ENCODE measurements around the gene DDHD1.
"Not testable (repeated sequence)": the region's sequence is repeated elsewhere in the genome, so short reads cannot be mapped to it uniquely, and the experiment has no call there.

Gene DDHD1

GRCh38 chr14:53151523-53152183 lies 1.5 kb downstream of the DDHD1 start:
- DNase-seq = peak; percentile 53

DNA sequence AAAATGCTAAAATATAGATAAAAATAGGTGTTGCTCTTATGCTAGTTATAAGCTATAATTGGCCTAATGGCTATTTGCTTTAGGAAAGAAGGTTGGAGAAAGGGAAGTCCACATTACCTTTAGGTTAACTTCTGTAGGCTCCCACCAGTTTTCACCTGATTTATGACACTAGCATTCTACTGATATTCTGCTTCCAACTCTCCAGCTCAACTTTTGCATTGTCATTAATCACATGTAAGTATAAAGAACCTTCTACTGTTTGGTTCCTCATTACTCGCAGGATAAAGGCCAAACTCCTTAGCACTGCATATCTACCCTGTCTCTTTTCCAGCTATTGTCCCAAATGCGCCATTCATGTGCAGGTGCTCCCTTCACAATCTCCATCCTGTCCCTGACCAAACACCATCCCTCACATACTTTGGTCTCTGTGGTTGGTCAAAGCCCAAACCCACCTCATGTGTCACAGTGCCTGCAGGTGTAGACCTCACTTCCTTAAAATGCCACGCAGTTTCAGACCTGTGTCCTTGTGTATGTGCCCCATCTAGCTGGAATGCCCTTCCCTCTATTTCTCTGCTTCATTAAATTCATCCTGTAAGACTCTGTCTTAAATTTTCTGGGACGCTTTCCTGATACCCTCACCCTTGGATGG lies 3.3 kb downstream of the DDHD1 start:
- DNase-seq = no peak

DNA sequence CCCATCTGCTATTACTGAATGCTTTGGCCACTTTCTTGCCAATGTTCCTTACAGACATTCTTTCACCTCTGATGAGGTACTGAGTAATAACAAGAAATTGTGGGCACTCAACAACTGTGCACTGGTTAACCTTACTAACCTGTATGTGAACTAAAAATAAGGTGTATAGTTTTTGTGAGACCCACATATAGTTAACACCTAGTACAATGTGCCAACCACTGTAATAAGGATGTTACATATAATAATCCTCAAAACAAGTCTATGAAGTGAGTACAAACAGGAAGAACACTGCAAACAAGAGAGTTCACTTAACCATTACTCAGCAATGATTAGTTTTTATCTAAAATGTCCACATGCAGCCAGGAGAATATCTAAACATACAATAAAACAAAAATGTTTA lies 4.5 kb downstream of the DDHD1 start:
- peak; percentile 24 for DNase-seq

- DNase-seq = no peak
Measured at GRCh38 chr14:53147893-53148292, 5.2 kb downstream of the DDHD1 start.

DNA sequence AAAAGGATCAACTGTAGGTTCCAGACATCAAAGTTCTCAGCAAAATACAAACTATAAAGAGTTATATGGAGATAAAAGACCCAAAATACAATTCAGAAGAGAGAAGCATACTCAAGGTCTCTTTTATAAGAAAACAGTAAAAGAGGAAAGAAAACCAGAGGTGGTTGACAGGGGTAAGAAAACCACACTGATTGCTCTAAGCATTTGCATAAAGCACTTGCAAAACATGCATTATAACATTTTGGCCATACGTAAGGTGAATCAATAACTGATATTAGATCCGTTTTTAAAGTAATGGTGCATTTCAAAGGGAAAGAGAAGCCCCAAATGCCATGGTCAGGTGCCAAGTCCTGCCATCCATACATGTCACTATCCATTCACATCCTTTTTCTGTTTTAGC lies 5.9 kb downstream of the DDHD1 start:
- DNase-seq = no peak

DNA sequence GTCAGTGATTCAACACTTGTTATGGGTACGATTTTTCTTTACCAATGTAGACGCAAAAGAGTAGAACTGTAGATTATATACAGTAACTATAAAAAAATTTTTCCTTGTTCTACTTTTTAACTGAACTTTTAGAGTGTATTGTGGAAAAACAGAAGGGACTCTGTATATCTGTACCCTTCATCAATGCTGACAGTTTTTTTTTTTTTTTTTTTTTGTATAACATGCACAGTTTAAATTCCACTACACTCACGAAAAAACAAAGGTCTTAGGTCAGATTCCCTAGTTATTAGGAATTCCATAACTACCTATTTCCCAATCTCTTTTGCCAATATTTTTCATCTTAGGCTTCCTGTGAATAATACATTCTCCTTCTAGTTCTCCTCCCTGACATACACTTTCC lies 6.4 kb downstream of the DDHD1 start:
- DNase-seq = no peak

GRCh38 chr14:53144244-53144643 lies 8.9 kb downstream of the DDHD1 start:
- DNase-seq = no peak

DNA sequence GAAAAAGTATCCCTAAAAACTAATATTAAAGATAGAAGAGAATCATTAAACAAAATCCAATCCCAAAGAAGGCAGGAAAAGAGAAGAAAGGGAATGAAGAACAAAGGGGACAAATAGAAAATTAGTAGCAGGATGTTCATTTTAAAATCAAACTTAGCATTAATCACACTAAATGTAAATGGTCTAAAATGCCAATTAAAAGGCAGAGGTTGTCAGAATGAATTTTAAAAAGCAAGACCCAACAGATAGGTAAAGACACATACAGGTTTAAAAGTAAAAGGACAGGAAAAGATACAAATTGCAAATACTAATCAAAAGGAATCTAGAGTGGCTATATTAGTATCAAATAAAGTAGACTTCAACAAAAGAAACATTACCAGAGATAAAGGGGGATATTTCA lies 12.5 kb downstream of the DDHD1 start:
- DNase-seq = no peak

DNA sequence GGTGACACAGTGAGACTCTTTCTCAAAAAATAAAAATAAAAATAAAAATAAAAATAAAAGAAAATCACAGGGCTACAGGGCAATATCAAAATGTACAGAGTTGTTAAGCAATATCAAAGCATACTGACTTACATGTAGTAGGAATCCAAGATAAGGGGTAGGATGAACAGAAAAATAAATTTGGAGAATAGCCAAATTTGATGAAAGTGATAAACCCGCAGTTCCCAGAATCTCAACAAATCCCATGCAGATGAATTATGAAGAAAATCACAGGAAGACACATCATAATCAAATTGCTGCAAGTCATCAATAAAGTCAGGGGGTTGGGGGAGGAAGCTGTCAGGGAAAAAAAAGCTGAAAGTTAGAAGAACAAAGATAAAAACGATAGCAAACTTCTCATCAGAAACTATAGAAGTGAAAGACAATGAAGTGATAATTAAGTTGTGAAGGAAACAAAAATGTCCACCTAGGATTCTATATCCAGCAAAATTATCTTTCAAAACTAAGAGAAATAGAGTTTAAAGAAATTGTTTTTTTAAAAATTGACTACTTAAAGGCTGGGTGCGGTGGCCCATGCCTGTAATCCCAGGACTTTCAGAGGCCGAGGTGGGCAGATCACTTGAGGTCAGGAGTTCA lies 15.4 kb downstream of the DDHD1 start:
- no peak for DNase-seq

DNA sequence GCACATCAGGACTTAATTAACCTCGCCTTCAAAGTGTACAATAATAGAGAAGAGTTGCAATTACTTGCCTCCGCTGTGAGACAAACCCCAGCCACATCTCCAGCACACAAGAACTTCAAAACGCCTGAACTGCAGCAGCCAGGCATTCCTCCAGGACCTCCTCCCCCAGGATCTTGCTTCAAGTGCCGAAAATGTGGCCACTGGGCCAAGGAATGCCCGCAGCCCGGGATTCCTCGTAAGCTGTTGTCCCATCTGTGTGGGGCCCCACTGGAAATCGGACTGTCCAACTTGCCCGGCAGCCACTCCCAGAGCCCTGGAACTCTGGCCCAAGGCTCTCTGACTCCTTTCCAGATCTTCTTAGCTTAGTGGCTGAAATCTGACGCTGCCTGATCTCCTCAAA lies 22.6 kb downstream of the DDHD1 start:
- DNase-seq = not testable (repeated sequence)

- no peak for DNase-seq
Measured at GRCh38 chr14:53128303-53129028, 24.7 kb downstream of the DDHD1 start.

DNA sequence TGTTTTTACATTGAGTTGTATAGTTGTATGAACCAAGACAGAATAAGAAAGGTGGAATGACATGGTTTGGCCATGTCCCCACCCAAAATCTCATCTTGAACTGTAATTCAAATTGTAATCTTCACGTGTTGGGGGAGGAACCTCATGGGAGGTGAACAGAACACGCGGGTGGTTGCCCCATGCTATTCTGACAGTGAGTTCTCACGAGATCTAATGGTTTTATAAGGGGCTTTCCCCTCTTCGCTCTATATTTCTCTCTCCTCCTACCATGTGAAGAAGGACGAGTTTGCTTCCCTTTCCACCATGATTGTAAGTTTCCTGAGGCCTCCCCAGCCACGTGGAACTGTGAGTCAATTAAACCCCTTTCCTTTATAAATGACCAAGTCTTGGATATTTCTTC lies 25.3 kb downstream of the DDHD1 start:
- no peak for DNase-seq

- DNase-seq = no peak
Measured at GRCh38 chr14:53127151-53127550, 26.0 kb downstream of the DDHD1 start.

GRCh38 chr14:53126731-53127130 lies 26.4 kb downstream of the DDHD1 start:
- no peak for DNase-seq

- no peak for DNase-seq
Measured at GRCh38 chr14:53124786-53125185, 28.3 kb downstream of the DDHD1 start.

GRCh38 chr14:53121419-53121818 lies 31.7 kb downstream of the DDHD1 start:
- DNase-seq = not testable (repeated sequence)

- DNase-seq = not testable (repeated sequence)
Measured at GRCh38 chr14:53117479-53117878, 35.6 kb downstream of the DDHD1 start.

DNA sequence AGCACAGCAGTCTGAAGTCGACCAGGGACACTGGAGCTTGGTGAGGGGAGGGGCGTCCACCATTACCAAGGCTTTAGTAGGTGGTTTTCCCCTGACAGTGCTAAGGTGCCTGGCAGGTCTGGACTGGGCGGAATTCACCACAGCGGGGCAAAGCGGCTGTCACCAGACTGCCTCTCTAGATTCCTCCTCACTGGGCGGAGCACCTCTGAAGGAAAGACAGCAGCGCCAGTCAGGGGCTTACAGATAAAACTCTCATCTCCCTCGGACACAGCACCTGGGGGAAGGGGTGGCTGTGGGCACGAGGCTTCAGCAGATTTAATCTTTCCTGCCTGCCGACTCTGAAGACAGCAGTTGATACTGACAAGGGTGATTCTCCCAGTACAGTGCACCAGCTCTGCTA lies 39.1 kb downstream of the DDHD1 start:
- DNase-seq = no peak

DNA sequence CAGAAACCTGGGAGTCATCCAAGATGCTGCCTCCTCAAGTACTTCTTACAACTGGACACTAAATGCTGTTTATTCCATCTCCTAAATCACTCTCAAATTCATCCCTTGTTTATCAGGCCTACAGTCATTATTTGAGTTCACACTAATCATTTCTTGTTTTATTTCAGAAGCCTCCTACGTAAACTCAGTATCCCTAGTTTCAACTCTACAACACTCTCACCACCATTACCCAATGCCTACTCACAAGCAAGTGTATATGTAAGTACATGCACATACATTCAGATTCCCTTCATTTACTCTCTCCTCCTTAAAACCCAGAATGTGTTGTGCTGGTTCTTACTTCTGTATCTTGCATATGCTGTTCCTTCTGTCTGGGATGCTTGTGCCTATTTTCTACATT lies 43.0 kb downstream of the DDHD1 start:
- no peak for DNase-seq

GRCh38 chr14:53109105-53110041 lies 43.8 kb downstream of the DDHD1 start:
- DNase-seq = peak; percentile 66

DNA sequence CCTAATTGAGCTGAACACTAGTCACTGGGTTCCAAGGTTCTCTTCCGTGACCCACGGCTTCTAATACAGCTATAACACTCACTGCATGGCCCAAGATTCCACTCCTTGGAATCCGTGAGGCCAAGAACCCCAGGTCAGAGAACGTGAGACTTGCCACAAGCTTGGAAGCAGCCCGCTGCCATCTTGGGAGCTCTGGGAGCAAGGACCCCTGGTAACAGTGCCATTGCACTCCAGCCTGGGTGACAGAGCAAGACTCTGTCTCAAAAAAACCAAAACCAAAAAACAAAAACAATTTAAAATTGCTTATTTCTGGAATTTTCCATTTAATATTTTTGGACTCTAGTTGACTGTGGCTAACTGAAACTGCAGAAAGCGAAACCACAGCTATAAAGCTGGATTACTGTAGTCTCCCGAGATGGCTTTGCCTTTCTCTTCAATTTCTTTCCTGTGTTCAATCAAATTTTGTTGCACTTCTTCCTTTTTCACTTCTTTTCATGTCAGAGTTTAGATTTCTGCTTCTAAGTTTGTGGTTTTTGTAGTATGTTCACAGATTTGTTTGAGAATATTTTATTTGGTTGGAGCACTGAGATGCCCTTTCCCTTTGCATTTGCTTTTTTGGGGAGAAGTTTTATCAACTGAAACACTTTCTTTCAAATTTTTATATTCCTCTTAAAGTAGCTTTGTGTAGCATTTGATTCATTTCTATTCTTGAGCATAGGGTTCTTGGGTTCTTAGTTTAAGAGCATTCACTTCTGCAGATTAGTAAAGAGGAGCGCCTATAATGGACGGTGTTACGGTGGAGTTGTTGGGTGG lies 44.6 kb downstream of the DDHD1 start:
- no peak for DNase-seq

- DNase-seq = no peak
Measured at GRCh38 chr14:53106768-53107167, 46.4 kb downstream of the DDHD1 start.

All from CD4-positive, alpha-beta T cell treated with Interleukin-10 for 1 hour (primary cell).